ENCODE results near the gene TNS3. TPM values are rescaled to one million over a fixed set of nuclear protein-coding genes. Genes with fewer than 3 reads are reported as not detected.

TNS3 gene
- total RNA-seq, 1 donor from 2014 or later: 92.9 TPM

DNA sequence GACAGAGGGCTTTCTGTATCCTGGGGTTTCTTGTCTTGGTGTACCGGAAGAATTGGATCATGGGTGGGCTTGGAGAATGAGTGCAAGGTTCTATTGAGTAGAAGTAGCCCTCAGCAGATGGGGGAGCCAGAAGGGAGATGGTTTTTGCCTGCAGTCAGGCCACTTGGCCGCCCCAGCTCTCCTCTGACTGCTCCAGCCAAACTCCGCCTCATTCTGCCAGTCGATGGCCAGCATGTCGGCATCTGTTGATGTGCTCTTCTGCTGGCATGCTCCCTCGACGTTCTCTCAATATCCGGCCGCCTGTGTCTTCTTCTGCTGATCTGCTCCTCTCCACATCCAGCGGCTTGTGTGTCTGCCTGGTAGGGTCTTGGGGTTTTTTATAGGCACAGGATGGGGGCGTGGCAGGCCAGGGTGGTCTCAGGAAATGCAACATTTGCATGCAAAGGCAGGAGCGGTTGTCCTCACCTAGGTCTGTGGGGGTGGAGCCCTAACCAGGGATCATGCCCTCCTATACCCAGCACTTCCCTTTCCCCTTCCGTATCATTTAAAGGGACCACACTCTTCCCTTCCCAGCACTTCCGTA, 40.2 kb upstream of the TNS3 start:
- no peaks in the 10 kb centered on the region for H3K36me3 ChIP-seq (ENCODE audit: insufficient read depth, low read length)
- FAIRE-seq: no peak
- peaks cover 13% of the 10 kb centered on the region for H3K4me1 Mint-ChIP-seq (ENCODE audit: low read depth, unreplicated experiment)
- H3K27ac Mint-ChIP-seq (ENCODE audit: unreplicated experiment): no peak overlapping the region
- H3K27me3 Mint-ChIP-seq (ENCODE audit: low read depth, unreplicated experiment): no peaks in the 10 kb centered on the region
- DNase-seq (ENCODE audit: low read depth): no peak
- no peaks in the 10 kb centered on the region for H4K20me1 ChIP-seq (ENCODE audit: insufficient read depth, low read length)
- H3K9ac ChIP-seq (ENCODE audit: low read length): no peak overlapping the region
- peak overlapping the region; percentile 44 for H2AFZ ChIP-seq (ENCODE audit: low read depth, low read length)
- H3K27me3 ChIP-seq (ENCODE audit: insufficient read depth, low read length): no peaks in the 10 kb centered on the region
- no peak overlapping the region for H3K27ac ChIP-seq (ENCODE audit: low read depth, low read length)
- H3K79me2 ChIP-seq (ENCODE audit: insufficient read depth, low read length): no peaks in the 10 kb centered on the region
- no peak for TF ChIP-seq EZH2 (IDR thresholded peaks at IDR 0.05; ENCODE audit: insufficient read depth, low read length)
- peaks cover 14% of the 10 kb centered on the region for H3K4me1 ChIP-seq (ENCODE audit: insufficient read depth, low read length)
- H3K9me3 Mint-ChIP-seq (ENCODE audit: unreplicated experiment): peaks cover 2% of the 10 kb centered on the region
- H3K4me3 ChIP-seq (ENCODE audit: insufficient read depth, low read depth, low read length): no peak overlapping the region
- no peak overlapping the region for H3K4me3 Mint-ChIP-seq (ENCODE audit: unreplicated experiment)
- no peak overlapping the region for H3K4me2 ChIP-seq (ENCODE audit: low read length)
- no peaks in the 10 kb centered on the region for H3K9me3 ChIP-seq (ENCODE audit: insufficient read depth, low read depth, low read length)
- peaks cover 2% of the 10 kb centered on the region for H3K36me3 Mint-ChIP-seq (ENCODE audit: low read depth, unreplicated experiment)

DNA sequence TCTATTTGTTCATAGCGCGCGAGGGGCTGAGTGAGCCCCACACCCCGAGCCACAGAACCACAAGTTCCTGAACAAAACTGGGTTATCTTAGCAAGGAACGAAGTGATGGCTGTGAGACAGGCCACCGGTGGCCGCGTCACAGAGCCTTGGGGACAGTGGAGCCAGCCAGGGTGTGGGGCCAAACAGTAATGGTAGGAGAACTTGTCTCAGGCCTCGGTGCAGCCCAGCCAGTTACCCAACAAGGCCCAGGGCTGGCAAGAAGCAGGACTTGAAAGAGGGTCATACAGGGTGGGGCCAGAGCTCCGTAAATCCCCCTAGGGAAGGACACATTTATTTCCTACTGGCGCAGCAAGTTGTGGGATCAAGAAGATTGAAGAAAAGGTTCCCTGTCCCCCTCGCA, 39.4 kb upstream of the TNS3 start:
- Histone ChIP-seq H3K36me3 (ENCODE audit: insufficient read depth, low read length) (no peaks in the 10 kb centered on the region), H3K9me3 (ENCODE audit: insufficient read depth, low read depth, low read length) (no peaks in the 10 kb centered on the region), H3K27me3 (ENCODE audit: insufficient read depth, low read length) (no peaks in the 10 kb centered on the region), H3K79me2 (ENCODE audit: insufficient read depth, low read length) (no peaks in the 10 kb centered on the region), H3K4me1 (ENCODE audit: insufficient read depth, low read length) (peaks cover 14% of the 10 kb centered on the region), H2AFZ (ENCODE audit: low read depth, low read length) (no peak overlapping the region), H3K9ac (ENCODE audit: low read length) (no peak overlapping the region), H3K27ac (ENCODE audit: low read depth, low read length) (no peak overlapping the region), H3K4me3 (ENCODE audit: insufficient read depth, low read depth, low read length) (no peak overlapping the region), H4K20me1 (ENCODE audit: insufficient read depth, low read length) (no peaks in the 10 kb centered on the region), H3K4me2 (ENCODE audit: low read length) (no peak overlapping the region)
- Mint-ChIP-seq H3K9me3 (ENCODE audit: unreplicated experiment) (peaks cover 2% of the 10 kb centered on the region), H3K27ac (ENCODE audit: unreplicated experiment) (no peak overlapping the region), H3K27me3 (ENCODE audit: low read depth, unreplicated experiment) (no peaks in the 10 kb centered on the region), H3K4me3 (ENCODE audit: unreplicated experiment) (no peak overlapping the region), H3K36me3 (ENCODE audit: low read depth, unreplicated experiment) (peaks cover 2% of the 10 kb centered on the region), H3K4me1 (ENCODE audit: low read depth, unreplicated experiment) (peaks cover 13% of the 10 kb centered on the region)
- TF ChIP-seq EZH2 (IDR thresholded peaks at IDR 0.05; ENCODE audit: insufficient read depth, low read length): no peak
- TF ChIP-seq, protein P1, sequence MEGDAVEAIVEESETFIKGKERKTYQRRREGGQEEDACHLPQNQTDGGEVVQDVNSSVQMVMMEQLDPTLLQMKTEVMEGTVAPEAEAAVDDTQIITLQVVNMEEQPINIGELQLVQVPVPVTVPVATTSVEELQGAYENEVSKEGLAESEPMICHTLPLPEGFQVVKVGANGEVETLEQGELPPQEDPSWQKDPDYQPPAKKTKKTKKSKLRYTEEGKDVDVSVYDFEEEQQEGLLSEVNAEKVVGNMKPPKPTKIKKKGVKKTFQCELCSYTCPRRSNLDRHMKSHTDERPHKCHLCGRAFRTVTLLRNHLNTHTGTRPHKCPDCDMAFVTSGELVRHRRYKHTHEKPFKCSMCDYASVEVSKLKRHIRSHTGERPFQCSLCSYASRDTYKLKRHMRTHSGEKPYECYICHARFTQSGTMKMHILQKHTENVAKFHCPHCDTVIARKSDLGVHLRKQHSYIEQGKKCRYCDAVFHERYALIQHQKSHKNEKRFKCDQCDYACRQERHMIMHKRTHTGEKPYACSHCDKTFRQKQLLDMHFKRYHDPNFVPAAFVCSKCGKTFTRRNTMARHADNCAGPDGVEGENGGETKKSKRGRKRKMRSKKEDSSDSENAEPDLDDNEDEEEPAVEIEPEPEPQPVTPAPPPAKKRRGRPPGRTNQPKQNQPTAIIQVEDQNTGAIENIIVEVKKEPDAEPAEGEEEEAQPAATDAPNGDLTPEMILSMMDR (IDR thresholded peaks at IDR 0.05; ENCODE audit: insufficient read depth, low read depth, low read length): no peak
- FAIRE-seq (no peak), DNase-seq (ENCODE audit: low read depth) (no peak)

DNA sequence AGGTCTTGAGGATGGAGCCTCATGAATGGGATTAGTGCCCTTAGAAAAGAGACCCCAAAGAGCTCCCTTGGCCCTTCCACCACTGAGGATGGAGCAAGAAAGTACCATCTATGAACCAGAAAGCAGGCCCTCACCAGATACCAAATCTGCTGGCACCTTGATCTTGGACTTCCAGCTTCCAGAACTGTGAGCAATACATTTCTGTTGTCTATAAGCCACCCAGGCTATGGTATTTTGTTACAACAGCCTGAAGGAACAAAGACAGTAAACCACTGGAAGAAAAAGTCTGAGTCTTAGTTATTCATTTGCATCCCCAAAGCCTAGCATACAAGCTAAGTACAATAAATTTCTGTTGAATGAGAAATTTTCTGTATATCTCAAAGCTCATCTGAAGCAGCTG, 37.9 kb upstream of the TNS3 start:
- TF ChIP-seq, protein P1 (IDR thresholded peaks at IDR 0.05; ENCODE audit: insufficient read depth, low read depth, low read length): no peak
- TF ChIP-seq EZH2 (IDR thresholded peaks at IDR 0.05; ENCODE audit: insufficient read depth, low read length): no peak
- Histone ChIP-seq H3K27me3 (ENCODE audit: insufficient read depth, low read length) (no peaks in the 10 kb centered on the region), H3K36me3 (ENCODE audit: insufficient read depth, low read length) (no peaks in the 10 kb centered on the region), H3K27ac (ENCODE audit: low read depth, low read length) (no peak overlapping the region), H2AFZ (ENCODE audit: low read depth, low read length) (no peak overlapping the region), H3K79me2 (ENCODE audit: insufficient read depth, low read length) (no peaks in the 10 kb centered on the region), H3K9me3 (ENCODE audit: insufficient read depth, low read depth, low read length) (no peaks in the 10 kb centered on the region), H3K4me1 (ENCODE audit: insufficient read depth, low read length) (peaks cover 14% of the 10 kb centered on the region), H4K20me1 (ENCODE audit: insufficient read depth, low read length) (no peaks in the 10 kb centered on the region), H3K4me3 (ENCODE audit: insufficient read depth, low read depth, low read length) (no peak overlapping the region), H3K4me2 (ENCODE audit: low read length) (no peak overlapping the region), H3K9ac (ENCODE audit: low read length) (no peak overlapping the region)
- Mint-ChIP-seq H3K9me3 (ENCODE audit: unreplicated experiment) (peaks cover 2% of the 10 kb centered on the region), H3K4me3 (ENCODE audit: unreplicated experiment) (no peak overlapping the region), H3K36me3 (ENCODE audit: low read depth, unreplicated experiment) (no peaks in the 10 kb centered on the region), H3K4me1 (ENCODE audit: low read depth, unreplicated experiment) (peaks cover 13% of the 10 kb centered on the region), H3K27ac (ENCODE audit: unreplicated experiment) (no peak overlapping the region), H3K27me3 (ENCODE audit: low read depth, unreplicated experiment) (no peaks in the 10 kb centered on the region)
- FAIRE-seq: no peak
- DNase-seq (ENCODE audit: low read depth): no peak
